Measurements from ENCODE around the gene SPIN2B. TPM values are rescaled to one million over a fixed set of nuclear protein-coding genes. Genes with fewer than 3 reads are reported as not detected.
"Not testable (repeated sequence)": the region's sequence is repeated elsewhere in the genome, so short reads cannot be mapped to it uniquely, and the experiment has no call there.

The SPIN2B gene
- total RNA-seq, result 10 to 100 TPM in 4 of 9 donors, 1 to 10 TPM in 5; 2.3 to 12.9 (median 9.9) TPM
- polyA plus RNA-seq, result 10 to 100 TPM; 10.5 to 15.5 (median 11.2) TPM
- long read RNA-seq, donor 1, partial matches to known transcripts, result 5 of 9 reads
- long read RNA-seq, donor 1, other reads (novel, unspliced or antisense), result 0 of 9 reads
- long read RNA-seq, donor 2, result 0 reads
- long read RNA-seq, donor 3, partial matches to known transcripts, result 0 of 5 reads
- long read RNA-seq, donor 3, other reads (novel, unspliced or antisense), result 0 of 5 reads
- long read RNA-seq, donor 4, transcript SPIN2B-202 (2 exons, 1,258 nt), result major isoform, 5 of 14 reads
- long read RNA-seq, donor 4, partial matches to known transcripts, result 0 of 14 reads
- long read RNA-seq, donor 4, other reads (novel, unspliced or antisense), result 5 of 14 reads
- long read RNA-seq, donor 5, partial matches to known transcripts, result 0 of 10 reads
- long read RNA-seq, donor 5, other reads (novel, unspliced or antisense), result 7 of 10 reads
- long read RNA-seq, donor 6, partial matches to known transcripts, result 0 of 1 reads
- long read RNA-seq, donor 6, other reads (novel, unspliced or antisense), result 1 of 1 reads
- long read RNA-seq, donor 7, partial matches to known transcripts, result 0 of 1 reads
- long read RNA-seq, donor 7, other reads (novel, unspliced or antisense), result 0 of 1 reads
- long read RNA-seq, donor 8, partial matches to known transcripts, result 0 of 4 reads
- long read RNA-seq, donor 8, other reads (novel, unspliced or antisense), result 0 of 4 reads
- long read RNA-seq, donor 9, partial matches to known transcripts, result 0 of 3 reads
- long read RNA-seq, donor 9, other reads (novel, unspliced or antisense), result 0 of 3 reads
- long read RNA-seq, donor 10, result 0 reads

DNA sequence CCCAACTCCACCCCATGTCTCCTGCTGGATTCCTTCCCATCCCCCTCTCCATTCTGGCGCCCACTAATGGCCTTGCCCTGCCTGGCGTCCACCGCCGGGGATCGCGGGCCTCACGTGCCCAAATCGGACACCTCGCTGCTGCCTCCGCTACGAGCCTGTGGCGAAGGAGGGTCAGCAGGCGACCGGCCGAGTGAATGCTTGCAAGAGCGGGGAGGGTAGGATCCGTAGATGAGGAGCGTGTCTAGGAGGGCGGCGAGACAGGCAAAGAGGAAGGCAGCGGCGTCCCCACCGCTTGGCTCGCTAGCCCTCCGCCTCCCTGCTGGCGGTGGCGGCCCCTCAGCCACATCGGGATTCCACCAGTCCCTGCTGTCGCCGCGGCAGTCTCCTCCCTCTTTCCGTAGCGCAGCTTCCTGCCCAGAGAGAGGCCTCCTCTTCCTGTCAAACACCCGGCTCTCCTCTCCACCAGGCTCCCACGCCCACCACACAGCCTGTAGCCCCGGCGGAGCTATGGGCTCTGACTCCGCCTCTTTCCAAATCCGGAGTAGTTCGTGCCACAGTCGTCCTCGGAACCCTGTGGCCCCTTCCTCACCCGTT, at the start of gene SPIN2B:
TSS of gene SPIN2B (minus strand) at position 387 of the 594 bp plus-strand sequence.
- Histone ChIP-seq H3K4me1 (replicated peaks in 1 of 2) (no peaks in the 10 kb centered on the region), H3K4me3 (peak within 1 kb of the TSS in 2 of 4 donors; percentile 45 to 58), H3K27me3 (peaks cover 5% of the 10 kb centered on the region), H3K9me3 (replicated peaks in 1 of 3) (no peaks in the 10 kb centered on the region), H3K27ac (peak within 1 kb of the TSS in 3 of 5 donors; percentile 54 to 89 (median 73)), H3K36me3 (replicated peaks in 1 of 2) (no peaks in the 10 kb centered on the region)
- WGBS, 4 donors, result 0 to 48% (median 15%) methylated on average over 8 to 43 of the region's 43 CpGs
- intact Hi-C loops (cut with DNase I), result no loop called here
- peak; percentile 68 to 86 (median 82) for DNase-seq
- TF ChIP-seq POLR2A (IDR thresholded peaks at IDR 0.05), result peak; percentile 29 to 68
- TF ChIP-seq, protein P1, sequence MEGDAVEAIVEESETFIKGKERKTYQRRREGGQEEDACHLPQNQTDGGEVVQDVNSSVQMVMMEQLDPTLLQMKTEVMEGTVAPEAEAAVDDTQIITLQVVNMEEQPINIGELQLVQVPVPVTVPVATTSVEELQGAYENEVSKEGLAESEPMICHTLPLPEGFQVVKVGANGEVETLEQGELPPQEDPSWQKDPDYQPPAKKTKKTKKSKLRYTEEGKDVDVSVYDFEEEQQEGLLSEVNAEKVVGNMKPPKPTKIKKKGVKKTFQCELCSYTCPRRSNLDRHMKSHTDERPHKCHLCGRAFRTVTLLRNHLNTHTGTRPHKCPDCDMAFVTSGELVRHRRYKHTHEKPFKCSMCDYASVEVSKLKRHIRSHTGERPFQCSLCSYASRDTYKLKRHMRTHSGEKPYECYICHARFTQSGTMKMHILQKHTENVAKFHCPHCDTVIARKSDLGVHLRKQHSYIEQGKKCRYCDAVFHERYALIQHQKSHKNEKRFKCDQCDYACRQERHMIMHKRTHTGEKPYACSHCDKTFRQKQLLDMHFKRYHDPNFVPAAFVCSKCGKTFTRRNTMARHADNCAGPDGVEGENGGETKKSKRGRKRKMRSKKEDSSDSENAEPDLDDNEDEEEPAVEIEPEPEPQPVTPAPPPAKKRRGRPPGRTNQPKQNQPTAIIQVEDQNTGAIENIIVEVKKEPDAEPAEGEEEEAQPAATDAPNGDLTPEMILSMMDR (IDR thresholded peaks at IDR 0.05), result peak in 2 of 6 experiments; percentile 17 to 30

DNA sequence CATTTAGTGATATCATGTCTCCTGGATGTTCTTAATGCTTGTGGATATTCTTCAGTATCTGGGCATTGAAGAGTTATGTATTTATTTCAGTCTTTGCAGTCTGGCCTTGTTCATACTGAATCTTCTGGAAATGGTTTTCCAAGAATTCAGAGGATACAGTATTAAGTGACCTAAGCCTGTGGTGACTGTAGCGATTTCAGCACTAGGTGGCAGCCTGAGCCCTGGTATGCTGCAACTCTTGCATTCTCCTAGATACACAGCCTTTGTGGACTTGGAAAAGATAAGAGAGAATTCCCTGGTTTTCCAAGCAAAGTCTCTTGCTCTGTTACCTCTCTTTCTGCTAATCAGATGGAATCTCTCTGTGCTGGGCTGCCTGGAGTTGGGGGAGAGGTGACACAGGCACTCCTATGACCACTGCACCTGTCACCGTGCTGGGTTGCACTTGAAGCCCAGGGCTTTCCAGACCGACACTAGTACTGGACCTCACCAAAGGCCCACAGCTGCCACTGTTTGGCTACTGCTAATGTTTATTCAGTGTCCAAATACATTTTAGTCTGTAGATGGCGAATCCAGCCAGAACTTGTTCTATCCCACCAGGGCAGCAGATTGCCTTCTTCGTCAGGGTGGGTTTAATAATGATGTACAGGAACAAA, 35.2 kb upstream of the SPIN2B start:
- TF ChIP-seq, protein P1 (IDR thresholded peaks at IDR 0.05), result peak in 4 of 6 experiments; percentile 24 to 42 (median 36)
- TF ChIP-seq POLR2A (IDR thresholded peaks at IDR 0.05), result no peak
- intact Hi-C loops (cut with DNase I), result no loop called here
- H3K4me1 ChIP-seq (replicated peaks in 1 of 2), result no peaks in the 10 kb centered on the region

DNA sequence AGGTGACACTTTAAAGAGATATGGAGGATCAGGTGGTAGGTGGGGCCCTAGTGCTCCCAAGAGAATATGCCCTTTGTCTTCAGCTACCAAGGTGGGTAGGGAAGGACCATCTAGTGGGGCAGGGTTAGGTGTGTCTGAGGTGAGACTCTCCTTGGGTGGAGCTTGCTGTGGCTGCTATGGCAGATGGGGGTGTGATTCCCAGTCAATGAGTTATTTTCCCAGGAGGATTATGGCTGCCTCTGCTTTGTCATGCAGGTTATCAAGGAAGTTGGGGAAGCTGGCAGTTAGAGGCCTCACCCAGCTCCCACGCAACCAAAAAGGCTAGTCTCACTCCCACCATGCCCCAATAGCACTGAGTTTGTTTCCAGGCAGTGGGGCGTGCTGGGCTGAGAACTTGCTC, 33.8 kb upstream of the SPIN2B start:
- Histone ChIP-seq H3K27me3 (no peaks in the 10 kb centered on the region), H3K4me3 (no peak overlapping the region), H3K27ac (no peak overlapping the region), H3K4me1 (replicated peaks in 1 of 2) (no peaks in the 10 kb centered on the region), H3K36me3 (replicated peaks in 1 of 2) (no peaks in the 10 kb centered on the region), H3K9me3 (replicated peaks in 1 of 3) (no peaks in the 10 kb centered on the region)
- DNase-seq, result no peak
- intact Hi-C loops (cut with DNase I), result no loop called here
- 65 to 94% (median 86%) methylated on average over 2 of the region's 2 CpGs for WGBS, 4 donors
- TF ChIP-seq, protein P1 (IDR thresholded peaks at IDR 0.05), result no peak
- no peak for TF ChIP-seq POLR2A (IDR thresholded peaks at IDR 0.05)

More for the DNA sequence above, 35.2 kb upstream of the SPIN2B start:
- 65 to 83% (median 69%) methylated on average over 1 to 5 of the region's 5 CpGs for WGBS, 4 donors
- no peak overlapping the region for H3K4me3 ChIP-seq
- peak in 6 of 7 donors; percentile 22 to 49 (median 42) for DNase-seq
- no peak overlapping the region for H3K27ac ChIP-seq
- H3K36me3 ChIP-seq (replicated peaks in 1 of 2), result no peaks in the 10 kb centered on the region
- H3K9me3 ChIP-seq (replicated peaks in 1 of 3), result no peaks in the 10 kb centered on the region
- H3K27me3 ChIP-seq, result no peaks in the 10 kb centered on the region

DNA sequence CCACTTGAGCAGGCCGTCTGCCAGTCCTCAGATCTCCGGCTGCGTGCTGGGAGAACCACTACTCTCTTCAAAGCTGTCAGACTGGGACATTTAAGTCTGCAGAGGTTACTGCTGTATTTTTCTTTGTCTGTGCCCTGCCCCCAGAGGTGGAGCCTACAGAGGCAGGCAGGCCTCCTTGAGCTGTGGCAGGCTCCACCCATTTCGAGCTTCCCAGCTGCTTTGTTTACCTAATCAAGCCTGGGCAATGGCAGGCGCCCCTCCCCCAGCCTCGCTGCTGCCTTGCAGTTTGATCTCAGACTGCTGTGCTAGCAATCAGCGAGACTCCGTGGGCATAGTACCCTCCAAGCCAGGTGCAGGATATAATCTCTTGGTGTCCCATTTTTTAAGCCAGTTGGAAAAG, 30.9 kb upstream of the SPIN2B start:
- H3K27me3 ChIP-seq; H3K27ac ChIP-seq; DNase-seq; intact Hi-C loops (cut with DNase I); H3K4me3 ChIP-seq; H3K4me1 ChIP-seq (replicated peaks in 1 of 2); H3K36me3 ChIP-seq (replicated peaks in 1 of 2); H3K9me3 ChIP-seq (replicated peaks in 1 of 3): not testable (repeated sequence)
- 50 to 93% (median 79%) methylated on average over 2 to 8 of the region's 8 CpGs for WGBS, 4 donors

Data from adrenal gland (tissue), 19 donors.